HUES48 (cell line): Measurements from ENCODE around the gene PHACTR2.
"Not testable (repeated sequence)": the region's sequence is repeated elsewhere in the genome, so short reads cannot be mapped to it uniquely, and the experiment has no call there.

Experiments
- H3K27ac ChIP-seq: one replicate; pipeline ENCODE4 v1.7.0; 2013; ENCODE audit warnings: low read depth, low read length, inconsistent platforms
- H3K27me3 ChIP-seq: 2 replicates; pipeline ENCODE4 v1.6.1; 2013; ENCODE audit warnings: mild to moderate bottlenecking, low read length; ENCODE audit not compliant: control insufficient read depth, insufficient read depth
- H3K36me3 ChIP-seq: 2 replicates; pipeline ENCODE4 v1.6.1; 2013; ENCODE audit warnings: low read length; ENCODE audit not compliant: control insufficient read depth, insufficient read depth
- H3K4me1 ChIP-seq: 2 replicates; pipeline ENCODE4 v1.6.1; 2013; ENCODE audit warnings: mild to moderate bottlenecking, low read length; ENCODE audit not compliant: control insufficient read depth, insufficient read depth
- H3K4me3 ChIP-seq: 2 replicates; pipeline ENCODE4 v1.5.1; 2013; ENCODE audit warnings: mild to moderate bottlenecking, low read depth, low read length
- H3K9ac ChIP-seq: 2 replicates; pipeline ENCODE4 v1.6.1; 2013; ENCODE audit warnings: mild to moderate bottlenecking, low read depth, low read length, moderate library complexity
- H3K9me3 ChIP-seq: 2 replicates; pipeline ENCODE4 v1.6.1; 2013; ENCODE audit warnings: low read length; ENCODE audit not compliant: control insufficient read depth, insufficient read depth

PHACTR2 gene

DNA sequence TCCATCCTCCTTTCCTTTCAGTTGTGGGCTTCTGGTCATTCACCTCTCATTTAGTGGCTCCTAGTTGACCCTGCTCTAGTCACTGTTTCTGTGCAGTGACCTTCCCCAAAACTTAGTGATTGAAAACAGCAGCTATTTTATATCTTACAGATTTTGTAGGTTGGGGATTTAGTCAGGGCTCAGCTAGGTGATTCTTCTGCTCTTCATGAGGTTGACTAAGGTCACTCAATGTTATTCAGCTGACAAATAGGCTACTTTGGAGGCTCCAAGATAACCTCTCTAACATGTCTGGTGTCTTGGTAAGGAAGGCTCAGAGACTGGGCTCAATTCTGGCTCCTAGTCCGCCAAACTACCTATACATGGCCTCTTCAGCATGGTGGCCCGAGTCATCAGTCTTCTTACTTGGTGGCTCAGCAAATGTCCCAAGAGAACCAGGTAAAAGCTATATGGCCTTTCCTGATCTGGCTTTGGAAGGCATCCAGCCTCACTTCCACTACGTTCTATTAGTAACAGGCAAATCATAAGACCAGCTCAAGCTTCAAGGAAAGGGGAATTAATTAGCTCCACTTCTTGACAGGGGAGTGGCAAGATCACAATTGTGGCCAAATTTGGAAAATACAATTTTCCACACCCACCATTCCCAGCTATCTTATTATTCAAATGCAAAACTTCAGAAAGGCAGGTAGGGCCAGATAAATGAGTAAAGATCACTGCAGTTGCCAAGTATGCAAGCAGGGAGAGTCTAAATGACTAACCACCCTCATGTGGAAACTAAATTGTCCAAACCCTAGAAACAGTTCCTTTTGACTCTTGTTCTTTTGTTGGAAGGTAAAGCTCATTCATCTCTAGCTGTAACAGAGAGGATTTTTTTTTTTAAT is 114.9 kb downstream of the PHACTR2 start:
- no peaks in the 10 kb centered on the region for H3K4me1 ChIP-seq
- no peaks in the 10 kb centered on the region for H3K9me3 ChIP-seq
- H3K27me3 ChIP-seq, result no peaks in the 10 kb centered on the region
- peaks cover 71% of the 10 kb centered on the region for H3K36me3 ChIP-seq
- no peak overlapping the region for H3K9ac ChIP-seq
- no peak overlapping the region for H3K4me3 ChIP-seq
- no peak overlapping the region for H3K27ac ChIP-seq

DNA sequence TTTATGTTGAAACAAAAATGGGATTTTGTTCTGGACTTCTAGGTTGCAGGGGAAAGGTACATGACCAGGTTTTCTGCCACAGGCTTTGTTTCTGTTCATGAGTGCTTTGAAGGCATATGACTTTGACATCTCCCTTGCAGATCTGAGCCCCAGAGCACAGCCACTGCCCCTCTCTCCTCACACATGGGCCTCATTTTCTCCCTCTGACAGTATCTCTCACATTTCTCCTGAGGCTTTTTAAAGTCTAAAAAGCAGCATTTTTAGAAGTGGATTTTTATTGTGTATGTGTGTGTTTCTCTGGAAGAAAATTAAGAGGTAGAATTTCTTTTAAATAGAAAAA is 115.5 kb downstream of the PHACTR2 start:
- no peaks in the 10 kb centered on the region for H3K4me1 ChIP-seq

DNA sequence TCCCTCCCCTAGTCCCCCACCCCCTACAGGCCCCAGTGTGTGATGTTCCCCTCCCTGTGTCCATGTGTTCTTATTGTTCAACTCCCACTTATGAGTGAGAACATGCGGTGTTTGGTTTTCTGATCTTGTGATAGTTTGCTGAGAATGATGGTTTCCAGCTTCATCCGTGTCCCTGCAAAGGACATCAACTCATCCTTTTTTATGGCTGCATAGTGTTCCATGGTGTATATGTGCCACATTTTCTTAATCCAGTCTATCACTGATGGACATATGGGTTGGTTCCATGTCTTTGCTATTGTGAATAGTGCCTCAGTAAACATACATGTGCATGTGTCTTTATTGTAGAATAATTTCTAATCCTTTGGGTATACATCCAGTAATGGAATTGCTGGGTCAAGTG is 118.8 kb downstream of the PHACTR2 start:
- H3K4me3 ChIP-seq, H3K4me1 ChIP-seq, H3K27me3 ChIP-seq, H3K9ac ChIP-seq, H3K27ac ChIP-seq, H3K9me3 ChIP-seq: not testable (repeated sequence)
- peaks cover 37% of the 10 kb centered on the region for H3K36me3 ChIP-seq

More for the DNA sequence above, 115.5 kb downstream of the PHACTR2 start:
- Histone ChIP-seq H3K36me3 (peaks cover 67% of the 10 kb centered on the region), H3K9ac (no peak overlapping the region), H3K27me3 (no peaks in the 10 kb centered on the region), H3K27ac (no peak overlapping the region), H3K4me3 (no peak overlapping the region), H3K9me3 (no peaks in the 10 kb centered on the region)

DNA sequence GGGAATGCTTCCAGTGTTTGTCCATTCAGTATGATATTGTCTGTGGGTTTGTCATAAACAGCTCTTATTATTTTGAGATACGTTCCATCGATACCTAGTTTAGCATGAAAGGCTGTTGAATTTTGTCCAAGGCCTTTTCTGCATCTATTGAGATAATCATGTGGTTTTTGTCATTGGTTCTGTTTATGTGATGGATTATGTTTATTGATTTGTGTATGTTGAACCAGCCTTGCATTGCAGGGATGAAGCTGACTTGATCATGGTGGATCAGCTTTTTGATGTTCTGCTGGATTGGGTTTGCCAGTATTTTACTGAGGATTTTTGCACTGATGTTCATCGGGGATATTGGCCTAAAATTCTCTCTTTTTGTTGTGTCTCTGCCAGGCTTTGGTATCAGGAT is 120.7 kb downstream of the PHACTR2 start:
- H3K9me3 ChIP-seq, H3K4me3 ChIP-seq, H3K4me1 ChIP-seq, H3K9ac ChIP-seq, H3K27ac ChIP-seq, H3K27me3 ChIP-seq: not testable (repeated sequence)
- peaks cover 24% of the 10 kb centered on the region for H3K36me3 ChIP-seq

DNA sequence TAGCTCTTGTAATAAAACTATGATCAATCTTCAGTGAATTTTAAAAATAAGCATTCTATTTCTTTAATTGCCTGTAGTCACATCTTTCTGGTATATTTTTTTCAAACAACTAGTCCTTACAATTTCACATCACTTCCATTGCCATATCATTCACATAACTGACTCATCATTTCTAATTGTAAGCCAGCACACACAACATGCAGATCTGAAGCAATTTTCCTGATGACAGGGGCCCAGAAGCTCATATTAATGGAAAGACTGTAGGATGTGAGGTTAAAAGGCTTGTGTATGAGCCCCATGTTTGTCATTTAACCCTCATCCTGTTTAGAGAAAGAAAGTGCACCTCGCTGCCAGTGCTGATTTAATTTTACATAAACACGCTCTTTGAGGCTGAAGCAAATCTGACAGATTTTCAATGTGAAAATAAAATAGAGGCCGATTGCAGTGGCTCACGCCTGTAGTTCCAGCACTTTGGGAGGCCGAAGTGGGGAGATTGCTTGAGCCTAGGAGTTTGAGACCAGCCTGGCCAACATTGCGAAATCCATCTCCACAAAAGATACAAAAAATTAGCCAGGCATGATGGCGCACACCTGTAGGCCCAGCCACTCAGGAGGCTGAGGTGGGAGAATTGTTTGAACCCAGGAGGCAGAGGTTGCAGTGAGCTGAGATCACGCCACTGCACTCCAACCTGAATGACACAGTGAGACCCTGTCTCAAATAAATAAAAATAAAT is 125.2 kb downstream of the PHACTR2 start:
- H3K9me3 ChIP-seq, result no peaks in the 10 kb centered on the region
- no peak overlapping the region for H3K27ac ChIP-seq
- H3K4me3 ChIP-seq, result no peak overlapping the region
- peaks cover 17% of the 10 kb centered on the region for H3K4me1 ChIP-seq
- H3K36me3 ChIP-seq, result peaks cover 37% of the 10 kb centered on the region
- no peak overlapping the region for H3K9ac ChIP-seq
- H3K27me3 ChIP-seq, result no peaks in the 10 kb centered on the region

DNA sequence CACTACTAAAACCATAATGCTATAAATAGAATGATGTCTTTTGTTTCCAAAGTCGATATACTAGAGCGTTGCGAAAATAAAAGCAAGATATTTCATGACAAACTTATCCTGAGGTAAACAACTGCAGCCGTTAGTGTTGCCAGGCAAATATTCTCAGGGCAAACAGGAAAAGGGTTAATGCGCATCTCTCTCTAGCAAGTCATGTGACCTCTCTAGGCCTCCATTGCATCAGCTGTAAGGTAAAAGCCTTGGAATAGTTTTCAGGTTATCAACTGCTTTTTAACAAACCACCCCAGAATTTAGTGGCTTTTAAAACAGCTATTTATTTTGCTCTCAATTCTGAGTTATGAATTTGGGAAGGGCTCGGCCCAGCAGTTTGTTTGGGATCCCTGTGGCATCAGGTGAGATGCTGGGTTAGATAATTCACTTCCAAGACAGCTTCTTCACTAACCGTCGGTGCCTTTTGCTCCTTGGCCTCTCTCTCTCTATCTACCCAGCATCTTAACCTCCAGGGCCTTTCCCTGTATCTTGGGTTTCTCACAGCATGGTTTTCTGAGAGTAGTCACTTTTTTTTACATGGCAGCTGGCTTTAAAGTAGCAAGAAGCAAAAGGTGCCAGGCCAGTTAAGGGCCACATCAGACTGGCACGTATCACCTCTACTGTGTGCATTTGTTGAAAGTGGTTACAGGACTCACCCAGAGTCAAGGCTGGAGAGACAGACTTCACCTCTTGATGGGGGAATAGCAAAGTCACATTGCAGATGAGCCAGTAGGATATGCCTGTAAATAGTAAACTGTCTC is 126.2 kb downstream of the PHACTR2 start:
- H3K27me3 ChIP-seq, result no peaks in the 10 kb centered on the region
- H3K9ac ChIP-seq, result peak overlapping the region; percentile 52
- peaks cover 17% of the 10 kb centered on the region for H3K4me1 ChIP-seq
- no peaks in the 10 kb centered on the region for H3K9me3 ChIP-seq
- H3K4me3 ChIP-seq, result no peak overlapping the region
- peak overlapping the region; percentile 17 for H3K27ac ChIP-seq
- peaks cover 46% of the 10 kb centered on the region for H3K36me3 ChIP-seq

DNA sequence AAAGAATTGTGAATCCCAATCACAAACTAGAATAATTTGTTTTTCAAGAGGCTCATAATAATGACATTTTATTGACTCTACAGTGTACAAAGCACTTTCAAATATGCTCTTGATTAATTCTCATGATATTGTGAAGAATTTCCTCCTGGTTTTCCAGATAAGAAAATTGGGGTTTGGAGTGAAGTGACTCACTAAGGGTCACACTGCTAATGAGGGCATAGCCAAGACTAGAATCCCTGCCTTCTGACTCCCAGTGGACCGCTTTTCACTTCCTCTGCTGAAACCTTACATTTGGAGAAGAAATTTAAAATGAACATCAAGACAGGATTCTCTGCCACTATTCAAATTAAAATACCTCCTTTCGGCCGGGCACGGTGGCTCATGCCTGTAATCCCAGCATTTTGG is 127.1 kb downstream of the PHACTR2 start:
- Histone ChIP-seq H3K9ac (no peak overlapping the region), H3K27me3 (no peaks in the 10 kb centered on the region), H3K36me3 (peaks cover 52% of the 10 kb centered on the region), H3K4me1 (peaks cover 17% of the 10 kb centered on the region), H3K27ac (no peak overlapping the region), H3K4me3 (no peak overlapping the region), H3K9me3 (no peaks in the 10 kb centered on the region)

DNA sequence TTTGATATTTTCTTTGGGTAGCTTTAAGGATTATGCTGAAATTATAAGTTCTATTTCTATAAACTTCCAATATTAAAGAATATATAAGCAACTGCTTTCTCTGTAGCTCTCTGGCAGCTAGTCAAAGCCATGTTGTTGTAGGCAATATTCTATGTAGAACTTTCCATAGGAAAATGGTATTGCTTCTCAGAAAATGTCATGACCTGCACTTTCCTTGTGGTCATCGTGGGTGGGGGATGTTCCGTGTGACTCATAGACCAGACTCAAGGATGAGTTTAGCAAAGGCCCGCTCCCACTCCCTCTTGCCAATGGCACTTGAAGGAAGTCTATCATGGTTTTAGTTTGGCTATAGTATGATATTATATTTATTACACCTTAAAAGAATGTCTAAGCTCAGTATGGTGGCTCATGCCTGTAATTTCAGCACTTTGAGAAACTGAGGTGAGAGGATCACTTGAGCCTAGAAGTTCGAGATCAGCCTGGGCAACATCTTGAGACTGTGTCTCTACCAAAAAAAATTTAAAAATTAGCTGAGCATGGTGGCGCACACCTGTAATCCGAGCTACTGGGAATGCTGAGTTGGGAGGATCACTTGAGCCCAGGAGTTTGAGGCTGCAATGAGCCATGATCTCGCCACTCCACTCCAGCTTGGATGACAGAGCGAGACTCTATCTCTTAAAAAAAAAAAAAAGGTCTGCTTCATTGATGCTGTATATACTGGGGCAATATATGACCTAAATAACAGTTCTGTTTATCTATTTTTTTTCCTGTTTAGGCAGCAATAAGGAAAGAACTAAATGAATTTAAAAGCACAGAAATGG is 128.7 kb downstream of the PHACTR2 start:
- Histone ChIP-seq H3K36me3 (peaks cover 52% of the 10 kb centered on the region), H3K9me3 (no peaks in the 10 kb centered on the region), H3K4me3 (no peak overlapping the region), H3K9ac (no peak overlapping the region), H3K27ac (no peak overlapping the region), H3K4me1 (peaks cover 17% of the 10 kb centered on the region), H3K27me3 (no peaks in the 10 kb centered on the region)

DNA sequence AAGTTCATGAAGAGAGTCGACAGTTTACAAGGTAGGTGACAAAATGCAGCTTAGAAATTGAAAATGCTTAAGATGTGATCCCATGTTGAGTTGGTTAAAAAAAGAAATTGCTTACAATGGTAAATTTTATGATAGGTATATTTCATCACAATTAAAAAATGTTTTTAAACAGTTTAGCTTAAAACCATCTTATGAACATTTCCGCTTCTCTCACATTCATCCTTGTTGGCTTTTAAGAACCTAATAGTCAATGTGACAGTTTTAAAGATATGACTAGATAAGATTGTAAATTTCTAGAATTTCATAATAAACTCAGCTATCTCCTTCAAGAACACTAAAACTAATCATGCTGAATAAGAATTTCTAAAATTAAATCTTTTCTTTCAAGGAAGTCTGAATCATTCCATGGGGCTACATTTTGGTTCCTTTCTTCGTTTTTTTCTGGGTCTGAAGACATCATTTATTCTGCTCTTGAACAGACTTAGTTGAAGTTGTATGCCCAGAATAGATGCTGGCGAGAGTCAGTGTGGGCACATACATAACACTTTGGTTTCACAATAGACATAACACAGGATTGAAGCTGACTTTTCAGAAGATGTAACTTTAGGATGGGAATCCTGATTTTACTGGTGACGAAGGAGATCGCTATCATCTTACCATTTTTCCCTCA is 129.5 kb downstream of the PHACTR2 start:
- Histone ChIP-seq H3K4me3 (no peak overlapping the region), H3K9me3 (no peaks in the 10 kb centered on the region), H3K27ac (no peak overlapping the region), H3K4me1 (peaks cover 17% of the 10 kb centered on the region), H3K36me3 (peaks cover 48% of the 10 kb centered on the region), H3K27me3 (no peaks in the 10 kb centered on the region), H3K9ac (no peak overlapping the region)

DNA sequence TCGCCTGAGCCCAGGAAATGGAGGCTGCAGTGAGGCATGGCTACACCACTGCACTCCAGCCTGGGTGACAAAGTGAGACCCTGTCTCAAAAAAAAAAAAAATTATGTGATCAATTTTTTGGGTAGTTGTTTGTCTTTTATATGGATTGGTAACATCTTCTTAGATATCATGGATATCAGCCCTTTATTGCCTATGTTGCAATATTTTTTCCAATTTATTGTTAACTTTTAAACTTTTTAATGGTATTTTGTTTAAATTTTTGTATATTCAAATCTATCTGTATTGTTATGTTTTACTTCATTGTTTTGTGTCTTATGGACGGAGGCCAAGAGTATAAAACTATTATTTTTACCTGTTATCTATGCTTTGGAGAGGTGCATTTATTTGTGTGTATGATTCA is 133.0 kb downstream of the PHACTR2 start:
- H3K27me3 ChIP-seq, result no peaks in the 10 kb centered on the region
- H3K9me3 ChIP-seq, result no peaks in the 10 kb centered on the region
- H3K4me3 ChIP-seq, result no peak overlapping the region
- no peak overlapping the region for H3K9ac ChIP-seq
- H3K27ac ChIP-seq, result no peak overlapping the region
- no peaks in the 10 kb centered on the region for H3K4me1 ChIP-seq
- H3K36me3 ChIP-seq, result peaks cover 41% of the 10 kb centered on the region
